ENCODE data around the gene OGFR. TPM values are rescaled to one million over a fixed set of nuclear protein-coding genes. Genes with fewer than 3 reads are reported as not detected.

OGFR gene
- total and polyA plus RNA-seq, 2 experiments from 2014 or later = 49.9 to 83.1 TPM

DNA sequence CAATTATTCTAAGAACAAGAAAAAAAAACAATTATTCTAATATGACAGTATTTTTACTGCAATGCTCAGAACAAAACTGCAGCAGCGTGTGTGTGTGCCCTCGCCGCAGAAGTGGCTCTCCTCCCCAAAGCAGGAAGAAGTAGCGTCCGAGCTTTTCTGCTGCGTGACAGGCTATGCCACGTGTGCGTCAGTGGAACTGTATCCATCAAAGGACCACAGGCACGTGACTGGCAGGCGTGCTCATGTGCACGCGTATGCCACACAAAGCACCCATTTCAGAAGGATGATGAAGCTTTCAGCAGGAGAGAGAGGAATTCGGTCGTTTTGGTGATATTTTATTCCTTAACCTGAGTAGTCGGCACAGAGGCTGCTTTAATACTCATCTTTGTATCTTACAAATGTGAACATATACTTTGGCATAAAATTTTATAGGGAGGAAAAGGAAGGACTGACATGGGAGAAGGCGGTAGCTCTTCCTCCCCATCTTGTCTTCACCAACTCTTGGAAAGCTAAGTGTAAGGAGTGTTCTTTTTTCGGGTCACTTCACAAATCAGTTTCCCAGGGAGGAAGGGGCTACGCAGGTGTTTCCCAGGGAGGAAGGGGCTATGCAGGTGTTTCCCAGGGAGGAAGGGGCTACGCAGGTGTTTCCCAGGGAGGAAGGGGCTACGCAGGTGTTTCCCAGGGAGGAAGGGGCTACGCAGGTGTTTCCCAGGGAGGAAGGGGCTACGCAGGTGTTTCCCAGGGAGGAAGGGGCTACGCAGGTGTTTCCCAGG, 53.6 kb downstream of the OGFR start:
- Histone ChIP-seq H3K27ac (no peak overlapping the region), H3K4me3 (no peak overlapping the region), H3K4me1 (ENCODE audit: low read depth) (peaks cover 3% of the 10 kb centered on the region), H3K9me3 (ENCODE audit: low read depth) (no peaks in the 10 kb centered on the region), H3K36me3 (peaks cover 3% of the 10 kb centered on the region), H3K27me3 (peaks cover 6% of the 10 kb centered on the region)
- TF ChIP-seq, protein P1, sequence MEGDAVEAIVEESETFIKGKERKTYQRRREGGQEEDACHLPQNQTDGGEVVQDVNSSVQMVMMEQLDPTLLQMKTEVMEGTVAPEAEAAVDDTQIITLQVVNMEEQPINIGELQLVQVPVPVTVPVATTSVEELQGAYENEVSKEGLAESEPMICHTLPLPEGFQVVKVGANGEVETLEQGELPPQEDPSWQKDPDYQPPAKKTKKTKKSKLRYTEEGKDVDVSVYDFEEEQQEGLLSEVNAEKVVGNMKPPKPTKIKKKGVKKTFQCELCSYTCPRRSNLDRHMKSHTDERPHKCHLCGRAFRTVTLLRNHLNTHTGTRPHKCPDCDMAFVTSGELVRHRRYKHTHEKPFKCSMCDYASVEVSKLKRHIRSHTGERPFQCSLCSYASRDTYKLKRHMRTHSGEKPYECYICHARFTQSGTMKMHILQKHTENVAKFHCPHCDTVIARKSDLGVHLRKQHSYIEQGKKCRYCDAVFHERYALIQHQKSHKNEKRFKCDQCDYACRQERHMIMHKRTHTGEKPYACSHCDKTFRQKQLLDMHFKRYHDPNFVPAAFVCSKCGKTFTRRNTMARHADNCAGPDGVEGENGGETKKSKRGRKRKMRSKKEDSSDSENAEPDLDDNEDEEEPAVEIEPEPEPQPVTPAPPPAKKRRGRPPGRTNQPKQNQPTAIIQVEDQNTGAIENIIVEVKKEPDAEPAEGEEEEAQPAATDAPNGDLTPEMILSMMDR (IDR thresholded peaks at IDR 0.05; ENCODE audit: low read depth, low read length) = no peak
- DNase-seq (ENCODE audit: low read depth in 1 of 2, low spot score in 1 of 2) = no peak

DNA sequence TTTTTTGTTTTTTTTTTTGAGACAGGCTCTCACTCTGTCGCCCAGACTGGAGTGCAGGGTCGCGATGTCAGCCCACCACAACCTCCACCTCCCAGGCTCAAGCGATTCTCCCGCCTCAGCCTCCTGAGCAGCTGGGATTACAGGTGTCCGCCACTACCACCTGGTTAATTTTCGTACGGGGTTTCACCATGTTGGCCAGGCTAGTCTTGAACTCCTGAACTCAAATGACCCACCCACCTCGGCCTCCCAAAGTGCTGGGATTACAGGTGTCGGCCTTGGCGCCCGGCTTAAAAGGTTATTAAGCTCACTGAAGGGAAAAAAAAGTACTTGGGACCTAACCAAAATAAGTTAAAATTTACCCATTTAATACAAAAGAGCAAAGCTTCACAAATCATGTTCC, 55.1 kb downstream of the OGFR start:
- no peaks in the 10 kb centered on the region for H3K36me3 ChIP-seq
- no peak overlapping the region for H3K27ac ChIP-seq
- DNase-seq (ENCODE audit: low read depth in 1 of 2, low spot score in 1 of 2) = no peak
- no peak overlapping the region for H3K4me3 ChIP-seq
- no peaks in the 10 kb centered on the region for H3K9me3 ChIP-seq (ENCODE audit: low read depth)
- H3K27me3 ChIP-seq = peaks cover 6% of the 10 kb centered on the region
- peaks cover 3% of the 10 kb centered on the region for H3K4me1 ChIP-seq (ENCODE audit: low read depth)
- TF ChIP-seq, protein P1 (IDR thresholded peaks at IDR 0.05; ENCODE audit: low read depth, low read length) = no peak

DNA sequence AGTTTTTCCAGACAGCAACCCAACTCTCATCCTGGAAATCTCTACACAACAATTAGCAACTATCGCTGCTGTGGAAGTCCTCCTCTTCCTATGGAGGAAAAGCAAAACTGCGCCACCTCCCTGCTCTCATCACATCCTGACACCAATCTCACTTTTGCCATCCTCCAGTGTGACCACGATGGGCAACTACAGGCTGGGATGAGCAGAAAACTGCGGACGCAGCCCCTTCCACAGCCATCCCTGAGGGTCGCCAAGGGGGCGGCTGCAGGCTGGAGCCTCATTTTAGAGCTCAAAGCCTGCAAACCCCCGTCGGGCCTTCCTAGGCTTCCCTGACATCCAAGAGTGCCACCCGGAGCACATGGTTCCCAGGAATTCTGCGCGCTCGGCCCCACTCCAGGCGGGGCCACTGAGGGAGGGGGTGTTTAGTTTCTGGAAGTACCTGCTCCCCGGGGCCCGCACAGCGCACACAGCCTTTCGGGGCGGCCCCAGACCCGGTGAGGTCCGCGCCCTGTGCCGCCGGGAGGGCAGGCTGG, 55.8 kb downstream of the OGFR start:
- DNase-seq (ENCODE audit: low read depth in 1 of 2, low spot score in 1 of 2) = peak in 1 of 2 donors; percentile 46
- H3K9me3 ChIP-seq (ENCODE audit: low read depth) = no peaks in the 10 kb centered on the region
- no peaks in the 10 kb centered on the region for H3K36me3 ChIP-seq
- peak overlapping the region; percentile 33 for H3K4me3 ChIP-seq
- H3K27ac ChIP-seq = no peak overlapping the region
- H3K4me1 ChIP-seq (ENCODE audit: low read depth) = peaks cover 3% of the 10 kb centered on the region
- peaks cover 6% of the 10 kb centered on the region for H3K27me3 ChIP-seq
- TF ChIP-seq, protein P1 (IDR thresholded peaks at IDR 0.05; ENCODE audit: low read depth, low read length) = peak; percentile 28

DNA sequence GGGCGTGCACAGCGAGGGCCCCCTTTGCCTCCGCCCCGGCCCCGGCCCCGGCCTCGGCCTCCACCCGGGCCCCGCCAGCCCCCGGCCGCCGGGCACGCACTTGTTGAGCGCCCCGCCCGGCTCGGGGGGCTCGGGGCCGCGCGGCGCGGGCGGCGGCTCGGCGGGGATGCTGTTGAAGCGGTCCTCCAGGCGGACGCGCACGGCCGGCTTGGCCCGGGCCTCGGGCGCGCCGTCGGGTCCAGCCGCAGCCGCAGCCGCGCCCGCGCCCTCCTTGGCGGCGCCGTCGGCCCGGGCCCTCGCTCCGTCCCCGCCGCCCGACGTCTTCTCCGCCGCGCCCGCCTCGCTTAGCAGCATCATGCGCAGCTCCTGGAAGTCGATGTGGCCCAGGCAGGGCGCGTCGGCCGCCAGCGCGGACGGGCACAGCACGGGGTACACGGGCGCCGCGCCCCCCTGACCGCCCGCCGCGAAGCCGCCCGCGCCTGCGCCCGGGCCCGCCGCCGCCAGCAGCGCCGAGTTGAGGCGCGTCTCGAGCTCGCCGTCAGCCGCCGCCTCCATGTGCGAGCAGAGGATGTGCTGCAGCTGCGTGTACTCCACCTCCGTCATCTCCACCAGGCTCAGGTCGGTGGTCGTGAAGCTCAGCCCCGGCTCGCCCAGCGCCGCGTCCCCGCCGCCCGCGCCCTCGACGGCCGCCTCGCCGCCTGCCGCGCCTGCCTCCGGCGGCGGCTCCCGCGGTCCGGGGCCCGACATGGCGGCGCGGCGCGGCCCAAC, 56.5 kb downstream of the OGFR start:
- peak; percentile 26 to 30 for DNase-seq (ENCODE audit: low read depth in 1 of 2, low spot score in 1 of 2)
- TF ChIP-seq, protein P1 (IDR thresholded peaks at IDR 0.05; ENCODE audit: low read depth, low read length) = no peak
- Histone ChIP-seq H3K4me1 (ENCODE audit: low read depth) (peaks cover 3% of the 10 kb centered on the region), H3K36me3 (no peaks in the 10 kb centered on the region), H3K9me3 (ENCODE audit: low read depth) (no peaks in the 10 kb centered on the region), H3K4me3 (peak overlapping the region; percentile 34), H3K27me3 (peaks cover 6% of the 10 kb centered on the region), H3K27ac (no peak overlapping the region)

DNA sequence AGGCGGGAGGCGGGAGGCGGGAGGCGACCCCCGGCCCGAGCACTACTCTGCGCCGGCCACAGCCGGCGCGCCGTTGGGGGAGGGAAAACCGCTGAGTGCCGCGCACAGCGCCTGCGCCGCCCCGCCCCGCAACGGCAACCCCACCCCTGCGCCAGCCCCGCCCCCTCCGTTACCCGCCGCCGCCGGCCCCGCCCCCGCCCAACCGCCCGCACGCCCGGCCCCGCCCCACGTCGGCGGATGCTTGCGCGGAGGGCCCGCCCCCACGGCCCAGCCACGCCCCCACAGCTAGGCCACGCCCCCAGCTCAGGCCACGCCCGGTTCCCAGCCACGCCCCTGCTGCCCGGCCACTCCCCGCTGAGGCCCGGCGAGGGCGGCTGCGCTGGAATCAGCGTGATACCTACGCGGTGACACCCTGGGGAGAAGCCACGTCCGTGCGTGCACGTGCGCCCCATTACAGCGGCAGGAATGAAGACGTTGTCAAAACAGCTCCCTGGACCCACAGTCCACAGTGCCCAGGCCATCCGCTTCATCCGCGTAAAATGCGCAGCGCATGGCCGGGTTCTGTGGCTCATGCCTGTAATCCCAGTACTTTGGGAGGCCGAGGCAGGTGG, 57.2 kb downstream of the OGFR start, which contains the start of gene TCFL5:
TSS of gene TCFL5 (minus strand) at position 97 of the 611 bp plus-strand sequence. CDS start 152 bp downstream, outside the sequence.
- Histone ChIP-seq H3K27me3 (peaks cover 6% of the 10 kb centered on the region), H3K4me3 (peak within 1 kb of the TSS; percentile 34), H3K4me1 (ENCODE audit: low read depth) (peaks cover 3% of the 10 kb centered on the region), H3K9me3 (ENCODE audit: low read depth) (no peaks in the 10 kb centered on the region), H3K36me3 (no peaks in the 10 kb centered on the region), H3K27ac (peak within 1 kb of the TSS; percentile 72)
- DNase-seq (ENCODE audit: low read depth in 1 of 2, low spot score in 1 of 2) = peak; percentile 88 to 90
- TF ChIP-seq, protein P1 (IDR thresholded peaks at IDR 0.05; ENCODE audit: low read depth, low read length) = no peak
